H9 (cell line): ENCODE data around the gene TMIE. TPM values are rescaled to one million over a fixed set of nuclear protein-coding genes. Genes with fewer than 3 reads are reported as not detected.

ENCODE experiments used
- DNase-seq: peaks from one replicate; pipeline ENCODE4 v3.0.0-alpha.2; 2017
- H2AFZ ChIP-seq: one replicate; pipeline ENCODE4 v1.6.1; 2013; ENCODE audit warnings: mild to moderate bottlenecking, low read length, control low read depth, moderate library complexity
- H2AK5ac ChIP-seq: 2 replicates; pipeline ENCODE4 v1.6.1; 2013; ENCODE audit warnings: low read length, control low read depth, mixed read lengths; ENCODE audit not compliant: insufficient read length
- H2BK120ac ChIP-seq: one replicate; pipeline ENCODE4 v1.6.1; 2013; ENCODE audit warnings: low read depth, mild to moderate bottlenecking, low read length, control low read depth, inconsistent platforms; ENCODE audit not compliant: poor library complexity, severe bottlenecking
- H2BK12ac ChIP-seq: 2 replicates; pipeline ENCODE4 v1.6.1; 2013; ENCODE audit warnings: low read length, control low read depth, mixed read lengths, low read depth; ENCODE audit not compliant: insufficient read length
- H2BK15ac ChIP-seq: 2 replicates; pipeline ENCODE4 v1.6.1; 2013; ENCODE audit warnings: low read depth, low read length, control low read depth
- H2BK20ac ChIP-seq: one replicate; pipeline ENCODE4 v1.6.1; 2013; ENCODE audit warnings: low read depth, mild to moderate bottlenecking, low read length, control low read depth, inconsistent platforms; ENCODE audit not compliant: poor library complexity, severe bottlenecking
- H2BK5ac ChIP-seq: 2 replicates; pipeline ENCODE4 v1.6.1; 2013; ENCODE audit warnings: low read length, control low read depth, mixed read lengths; ENCODE audit not compliant: insufficient read length
- H3K14ac ChIP-seq: 2 replicates; pipeline ENCODE4 v1.6.1; 2013; ENCODE audit warnings: low read length, control low read depth; ENCODE audit not compliant: insufficient read depth
- H3K18ac ChIP-seq: 2 replicates; pipeline ENCODE4 v1.6.1; 2013; ENCODE audit warnings: low read depth, mild to moderate bottlenecking, mixed read lengths, low read length, control low read depth; ENCODE audit not compliant: insufficient read length
- H3K23ac ChIP-seq: 2 replicates; pipeline ENCODE4 v1.6.1; 2013; ENCODE audit warnings: low read length, control low read depth, mixed read lengths, low read depth; ENCODE audit not compliant: insufficient read length
- H3K23me2 ChIP-seq: 2 replicates; pipeline ENCODE4 v1.6.1; 2013; ENCODE audit warnings: low read depth, mild to moderate bottlenecking, mixed read lengths, low read length, control low read depth; ENCODE audit not compliant: insufficient read length, poor library complexity, severe bottlenecking
- H3K27ac ChIP-seq: 2 replicates; pipeline ENCODE4 v1.5.1; 2013; ENCODE audit warnings: low read length, control low read depth, mixed read lengths, low read depth; ENCODE audit not compliant: insufficient read length
- H3K27me3 ChIP-seq: 2 replicates; pipeline ENCODE4 v1.6.1; 2013; ENCODE audit warnings: low read length, control low read depth, inconsistent platforms; ENCODE audit not compliant: insufficient read depth
- H3K4ac ChIP-seq: 2 replicates; pipeline ENCODE4 v1.6.1; 2013; ENCODE audit warnings: low read depth, mild to moderate bottlenecking, control low read depth, inconsistent platforms, low read length, moderate library complexity
- H3K4me1 ChIP-seq: 2 replicates; pipeline ENCODE4 v1.6.1; 2013; ENCODE audit warnings: low read length, control low read depth, inconsistent platforms; ENCODE audit not compliant: insufficient read depth
- H3K4me2 ChIP-seq: 2 replicates; pipeline ENCODE4 v1.6.1; 2013; ENCODE audit warnings: low read length, control low read depth, mixed read lengths; ENCODE audit not compliant: insufficient read length, insufficient read depth
- H3K56ac ChIP-seq: 2 replicates; pipeline ENCODE4 v1.6.1; 2013; ENCODE audit warnings: low read depth, mild to moderate bottlenecking, mixed read lengths, low read length, control low read depth; ENCODE audit not compliant: insufficient read length
- H3K79me1 ChIP-seq: 2 replicates; pipeline ENCODE4 v1.6.1; 2013; ENCODE audit warnings: low read depth, mild to moderate bottlenecking, moderate library complexity, low read length, control low read depth, inconsistent platforms; ENCODE audit not compliant: insufficient read depth, poor library complexity, severe bottlenecking
- H3K79me2 ChIP-seq: 2 replicates; pipeline ENCODE4 v1.6.1; 2013; ENCODE audit warnings: low read length, control low read depth, inconsistent platforms; ENCODE audit not compliant: insufficient read depth
- H3K9ac ChIP-seq: 2 replicates; pipeline ENCODE4 v1.6.1; 2013; ENCODE audit warnings: low read length, control low read depth, mixed read lengths; ENCODE audit not compliant: insufficient read length; ENCODE audit errors: extremely low read depth
- H3K9me3 ChIP-seq: one replicate; pipeline ENCODE4 v1.6.1; 2013; ENCODE audit warnings: low read depth, low read length, inconsistent platforms; ENCODE audit not compliant: control insufficient read depth
- H3T11ph ChIP-seq: one replicate; pipeline ENCODE4 v1.6.1; 2013; ENCODE audit warnings: mild to moderate bottlenecking, low read length, control low read depth, inconsistent platforms
- H4K20me1 ChIP-seq: one replicate; pipeline ENCODE4 v1.6.1; 2013; ENCODE audit not compliant: control insufficient read depth, insufficient read length, insufficient read depth
- H4K5ac ChIP-seq: 2 replicates; pipeline ENCODE4 v1.6.1; 2013; ENCODE audit warnings: low read depth, mild to moderate bottlenecking, mixed read lengths, low read length, control low read depth; ENCODE audit not compliant: insufficient read length
- H4K8ac ChIP-seq: replicated peaks from 2 replicates; pipeline ENCODE4 v1.6.1; 2013; ENCODE audit warnings: low read length, control low read depth, mixed read lengths, low read depth; ENCODE audit not compliant: insufficient read length
- H4K91ac ChIP-seq: 2 replicates; pipeline ENCODE4 v1.6.1; 2013; ENCODE audit warnings: low read depth, mild to moderate bottlenecking, moderate library complexity, mixed read lengths, low read length, control low read depth; ENCODE audit not compliant: insufficient read length
- H3K27ac Mint-ChIP-seq, 3 experiments: 2 replicates in 2 of 3; 3 replicates in 1 of 3; pipeline ENCODE4 v1.8.0; 2020 to 2021; ENCODE audit warnings: mixed read lengths in 3 of 3, mild to moderate bottlenecking in 1 of 3, moderate library complexity in 1 of 3
- H3K27me3 Mint-ChIP-seq: 2 replicates; pipeline ENCODE4 v1.8.0; 2021; ENCODE audit warnings: low read depth, mild to moderate bottlenecking, moderate library complexity, mixed read lengths
- H3K36me3 Mint-ChIP-seq, 3 experiments: 2 replicates in 2 of 3; 3 replicates in 1 of 3; pipeline ENCODE4 v1.8.0; 2020 to 2021; ENCODE audit warnings: low read depth in 3 of 3, mixed read lengths in 3 of 3; ENCODE audit not compliant: insufficient read depth in 1 of 3
- H3K4me1 Mint-ChIP-seq, 2 experiments: 2 replicates each; pipeline ENCODE4 v1.8.0; 2020; ENCODE audit warnings: mixed read lengths in 2 of 2
- H3K4me3 Mint-ChIP-seq, 2 experiments: 2 replicates in 1 of 2; 3 replicates in 1 of 2; pipeline ENCODE4 v1.8.0; 2020 to 2021; ENCODE audit warnings: mild to moderate bottlenecking in 2 of 2, mixed read lengths in 2 of 2, moderate library complexity in 1 of 2
- H3K9me3 Mint-ChIP-seq, 2 experiments: 2 replicates in 1 of 2; 3 replicates in 1 of 2; pipeline ENCODE4 v1.8.0; 2020; ENCODE audit warnings: mild to moderate bottlenecking in 2 of 2, mixed read lengths in 2 of 2, moderate library complexity in 1 of 2
- WGBS: extraction: QIAGEN DNeasy Blood & Tissue Kit; methylation state at CpG from one replicate; pipeline ENCODE4 v1.1.7; 2013; ENCODE audit warnings: missing lambda C conversion rate, low lambda C conversion rate, mixed read lengths; ENCODE audit not compliant: insufficient read length; ENCODE audit errors: extremely low coverage; 5-methylcytosine and 5-hydroxymethylcytosine counted together
- total RNA-seq: library from RNA; stranded (reverse); gene quantifications from 2 replicates; pipeline ENCODE4 v1.2.1, GENCODE V29; 2021
- TF ChIP-seq, protein P1 (sequence below): fragments of 200-600 bp; sonication (generic); conservative IDR thresholded peaks from 3 replicates; pipeline ENCODE4 v1.8.0; 2021; ENCODE audit warnings: antibody characterized with exemption, mild to moderate bottlenecking

Gene TMIE
- total RNA-seq, 1 experiment from 2014 or later: 0.63 TPM

DNA sequence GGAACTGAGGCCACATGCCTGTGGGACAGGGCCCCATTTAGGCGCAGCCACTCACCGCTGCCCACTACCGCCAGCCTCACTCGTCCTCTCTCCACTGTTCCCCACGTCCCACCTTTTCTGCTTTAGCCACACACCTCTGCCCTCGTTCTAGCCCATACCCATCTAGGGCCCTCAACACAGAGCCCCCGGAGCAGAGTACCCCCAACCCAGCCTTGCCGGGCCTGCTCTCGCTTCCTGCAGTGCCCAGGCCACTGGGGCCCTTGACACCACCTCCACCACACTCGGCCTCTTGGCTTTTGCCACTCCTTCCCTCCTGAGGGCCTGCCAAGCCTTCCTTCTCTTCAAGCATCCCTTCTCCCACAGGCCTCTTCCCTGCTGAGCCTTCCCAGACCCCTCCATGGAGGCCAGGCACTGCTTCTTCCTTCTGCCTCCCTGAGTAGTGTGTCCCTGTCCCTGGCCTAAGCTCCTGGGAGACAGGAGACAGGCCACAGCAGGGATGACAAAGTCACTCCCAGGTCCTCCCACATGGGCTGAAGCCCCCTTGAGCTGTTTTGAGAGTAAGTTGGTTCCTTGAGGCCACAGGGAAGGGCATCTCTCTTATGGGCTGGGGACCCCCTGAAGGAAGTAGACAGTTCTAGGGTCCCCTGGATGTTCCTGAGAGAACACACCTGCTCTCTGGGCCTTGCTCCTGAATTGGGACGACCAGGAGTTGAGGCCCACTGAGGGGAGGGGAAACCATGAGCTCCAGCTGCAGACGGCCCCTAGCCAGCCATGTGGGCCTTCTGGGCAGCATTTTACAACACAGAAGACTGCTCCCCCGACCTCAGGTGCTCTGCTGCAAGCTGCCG, 12.1 kb downstream of the TMIE start:
- H3K14ac ChIP-seq: no peak overlapping the region

More for the DNA sequence above, 12.1 kb downstream of the TMIE start:
- H3K27ac Mint-ChIP-seq: peak overlapping the region in 2 of 3 experiments; percentile 75 to 92; a peak in 3 of 7 replicates
- H3K36me3 Mint-ChIP-seq: no peaks in the 10 kb centered on the region
- Histone ChIP-seq H4K20me1 (no peaks in the 10 kb centered on the region), H2BK20ac (no peak overlapping the region), H4K5ac (no peak overlapping the region), H3K27me3 (no peaks in the 10 kb centered on the region), H2AK5ac (no peak overlapping the region), H4K8ac (no peak overlapping the region), H3K79me1 (no peaks in the 10 kb centered on the region), H2AFZ (no peak overlapping the region), H3K4ac (no peak overlapping the region), H2BK12ac (no peak overlapping the region), H3K23ac (no peak overlapping the region), H3K4me1 (no peaks in the 10 kb centered on the region), H3K9me3 (no peaks in the 10 kb centered on the region), H3K27ac (no peak overlapping the region), H3K4me2 (no peak overlapping the region), H3K79me2 (no peaks in the 10 kb centered on the region), H3K9ac (no peak overlapping the region), H3K18ac (no peak overlapping the region), H2BK5ac (no peak overlapping the region), H2BK120ac (no peak overlapping the region), H3T11ph (no peak overlapping the region), H3K56ac (no peak overlapping the region), H3K23me2 (no peaks in the 10 kb centered on the region), H4K91ac (no peak overlapping the region), H2BK15ac (no peak overlapping the region)
- WGBS: no CpG with 5 or more reads among the region's 14 CpGs
- DNase-seq: no peak
- H3K4me3 Mint-ChIP-seq: no peak overlapping the region; a peak in 1 of 5 replicates
- TF ChIP-seq, protein P1, sequence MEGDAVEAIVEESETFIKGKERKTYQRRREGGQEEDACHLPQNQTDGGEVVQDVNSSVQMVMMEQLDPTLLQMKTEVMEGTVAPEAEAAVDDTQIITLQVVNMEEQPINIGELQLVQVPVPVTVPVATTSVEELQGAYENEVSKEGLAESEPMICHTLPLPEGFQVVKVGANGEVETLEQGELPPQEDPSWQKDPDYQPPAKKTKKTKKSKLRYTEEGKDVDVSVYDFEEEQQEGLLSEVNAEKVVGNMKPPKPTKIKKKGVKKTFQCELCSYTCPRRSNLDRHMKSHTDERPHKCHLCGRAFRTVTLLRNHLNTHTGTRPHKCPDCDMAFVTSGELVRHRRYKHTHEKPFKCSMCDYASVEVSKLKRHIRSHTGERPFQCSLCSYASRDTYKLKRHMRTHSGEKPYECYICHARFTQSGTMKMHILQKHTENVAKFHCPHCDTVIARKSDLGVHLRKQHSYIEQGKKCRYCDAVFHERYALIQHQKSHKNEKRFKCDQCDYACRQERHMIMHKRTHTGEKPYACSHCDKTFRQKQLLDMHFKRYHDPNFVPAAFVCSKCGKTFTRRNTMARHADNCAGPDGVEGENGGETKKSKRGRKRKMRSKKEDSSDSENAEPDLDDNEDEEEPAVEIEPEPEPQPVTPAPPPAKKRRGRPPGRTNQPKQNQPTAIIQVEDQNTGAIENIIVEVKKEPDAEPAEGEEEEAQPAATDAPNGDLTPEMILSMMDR: no peak
- H3K4me1 Mint-ChIP-seq: peaks cover 2 to 4% of the 10 kb centered on the region in 2 experiments; a peak in 3 of 4 replicates
- no peaks in the 10 kb centered on the region for H3K9me3 Mint-ChIP-seq
- peaks cover 2% of the 10 kb centered on the region for H3K27me3 Mint-ChIP-seq
